ENCODE measurements around the gene PTK6.
"Not testable (repeated sequence)": the region's sequence is repeated elsewhere in the genome, so short reads cannot be mapped to it uniquely, and the experiment has no call there.

PTK6 gene

DNA sequence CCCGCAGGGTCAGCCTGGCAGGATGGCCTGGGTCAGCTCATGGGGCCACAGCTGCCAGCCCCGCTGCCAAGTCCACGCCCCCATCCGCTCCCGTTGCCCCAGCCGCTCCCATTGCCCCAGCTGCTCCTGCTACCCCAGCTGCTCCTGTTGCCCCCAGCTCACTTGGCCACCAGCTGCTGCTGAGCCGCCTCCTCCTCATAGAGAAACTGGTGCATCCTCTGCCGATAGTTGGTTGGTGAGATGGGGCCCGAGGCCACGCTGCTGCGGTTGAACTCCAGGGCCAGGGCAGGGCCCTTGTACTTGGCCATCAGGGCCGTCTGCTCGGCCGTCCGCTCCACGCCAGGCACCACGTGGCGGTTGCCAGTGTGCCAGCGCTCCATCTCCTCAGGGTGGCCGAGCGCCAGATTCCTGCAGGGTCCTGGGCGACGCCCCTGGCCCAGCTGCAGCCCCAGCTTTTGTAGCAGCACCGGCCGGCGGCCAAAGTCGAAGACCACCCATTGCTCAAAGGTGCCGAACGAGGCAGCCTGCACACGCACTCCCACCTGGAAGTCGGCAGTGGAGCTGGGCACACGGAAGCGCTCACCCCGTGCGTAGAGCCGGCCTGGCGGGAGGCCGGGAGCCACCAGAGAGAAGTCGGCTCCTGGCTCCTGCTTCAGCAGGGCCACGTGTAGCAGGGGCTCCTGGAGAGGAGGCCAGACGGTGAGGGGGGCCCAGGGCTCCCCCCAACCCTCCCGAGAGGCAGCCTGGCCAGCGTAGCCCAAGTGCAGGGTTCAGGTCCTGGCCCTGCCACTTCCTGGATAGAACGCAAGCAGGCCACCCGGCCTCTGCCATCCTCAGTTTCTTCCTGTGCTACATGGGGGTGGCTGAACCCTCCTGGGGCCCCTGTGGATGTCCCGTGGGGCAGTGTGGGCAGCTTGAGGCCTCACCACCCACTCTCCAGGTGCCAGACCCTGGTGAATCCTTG is 32.1 kb upstream of the PTK6 start:
- no peak for DNase-seq (ENCODE audit: low spot score)

DNA sequence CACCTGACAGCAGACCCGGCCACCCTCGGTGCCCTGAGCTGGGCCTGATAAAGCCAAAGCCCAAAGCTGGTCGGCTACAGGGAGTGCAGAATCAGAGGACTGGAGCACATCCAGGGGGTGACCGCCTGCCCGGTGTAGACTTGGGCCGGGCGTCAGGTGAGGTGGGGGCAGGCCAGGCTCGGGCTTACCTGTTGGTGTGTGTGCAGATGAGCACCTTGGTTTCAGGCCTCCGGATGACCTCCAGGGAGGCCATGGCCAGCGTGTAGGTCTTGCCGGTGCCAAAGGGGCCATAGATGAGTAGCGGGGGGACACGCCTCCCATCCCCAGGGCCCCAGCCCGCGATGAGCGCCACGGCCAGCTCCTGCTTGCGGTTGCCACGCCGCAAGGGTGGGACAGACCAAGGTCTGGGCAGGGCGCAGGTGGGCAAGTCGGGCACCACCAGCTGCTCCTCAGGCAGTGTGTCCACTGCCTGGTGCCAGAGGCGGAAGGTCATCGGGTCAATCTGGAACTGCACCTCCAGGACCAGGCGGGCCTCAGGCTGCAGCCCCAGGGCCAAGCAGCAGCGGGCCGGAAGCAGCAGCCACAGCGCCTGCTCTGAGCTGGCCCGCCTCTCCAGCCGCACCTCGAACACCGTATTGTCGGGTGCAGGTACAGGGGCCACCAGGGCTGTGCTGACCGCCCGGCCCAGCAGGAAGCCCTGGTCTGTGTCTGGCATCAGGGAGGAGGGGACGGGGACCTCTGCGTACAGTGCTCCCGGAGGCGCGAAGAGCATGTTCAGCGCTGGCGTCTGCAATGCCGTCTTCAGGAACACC is 31.2 kb upstream of the PTK6 start:
- no peak for DNase-seq (ENCODE audit: low spot score)

DNA sequence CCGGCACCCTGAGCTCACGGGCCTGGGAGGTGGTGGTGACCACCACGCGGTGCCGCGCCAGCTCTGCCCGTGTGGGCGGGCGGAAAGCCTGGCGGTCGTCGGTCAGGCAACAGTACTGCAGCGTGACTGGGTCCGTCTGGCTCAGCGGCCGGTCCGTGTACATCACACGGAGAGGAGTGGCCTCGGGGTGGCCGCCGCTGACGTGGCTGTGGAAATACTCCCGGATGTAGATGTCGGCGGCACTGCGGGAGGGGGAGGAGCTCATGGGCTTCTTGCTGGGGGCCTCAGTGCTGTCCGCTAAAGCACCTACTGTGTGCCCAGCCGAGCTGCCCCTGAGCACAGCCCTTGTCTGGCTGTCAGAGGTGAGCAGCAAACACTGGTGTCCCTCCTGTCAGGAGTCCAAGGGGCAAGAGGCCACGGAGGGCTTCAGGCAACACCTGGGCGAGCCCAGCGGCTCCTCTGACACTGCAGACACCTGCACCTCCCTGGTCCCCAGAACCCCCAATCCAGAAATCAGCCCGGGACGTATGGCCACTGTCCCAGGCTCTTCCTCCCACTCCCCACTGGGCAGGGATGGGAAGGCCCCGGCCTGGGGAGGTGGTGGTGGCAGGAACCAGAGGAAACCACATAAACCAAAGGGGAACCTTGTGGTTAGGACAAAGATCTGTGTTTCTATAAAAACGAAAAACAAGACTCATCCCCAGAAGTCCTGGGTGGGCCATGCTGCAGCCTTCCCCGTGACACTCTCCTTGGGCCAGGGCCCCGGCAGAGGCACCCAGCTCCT is 30.4 kb upstream of the PTK6 start:
- DNase-seq (ENCODE audit: low spot score), result no peak

DNA sequence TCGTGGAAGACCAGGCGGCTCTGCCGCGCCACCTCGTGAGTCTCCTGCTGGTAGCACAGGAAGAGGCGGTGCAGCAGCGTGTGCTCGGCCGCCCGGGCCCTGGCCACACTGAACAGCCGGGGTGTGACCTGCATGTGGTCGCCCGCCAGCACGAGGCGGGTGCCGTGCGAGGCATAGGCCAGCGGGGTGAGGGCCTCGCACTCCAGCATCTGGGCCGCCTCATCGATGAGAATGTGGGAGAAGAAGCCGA is 29.9 kb upstream of the PTK6 start:
- no peak for DNase-seq (ENCODE audit: low spot score)

DNA sequence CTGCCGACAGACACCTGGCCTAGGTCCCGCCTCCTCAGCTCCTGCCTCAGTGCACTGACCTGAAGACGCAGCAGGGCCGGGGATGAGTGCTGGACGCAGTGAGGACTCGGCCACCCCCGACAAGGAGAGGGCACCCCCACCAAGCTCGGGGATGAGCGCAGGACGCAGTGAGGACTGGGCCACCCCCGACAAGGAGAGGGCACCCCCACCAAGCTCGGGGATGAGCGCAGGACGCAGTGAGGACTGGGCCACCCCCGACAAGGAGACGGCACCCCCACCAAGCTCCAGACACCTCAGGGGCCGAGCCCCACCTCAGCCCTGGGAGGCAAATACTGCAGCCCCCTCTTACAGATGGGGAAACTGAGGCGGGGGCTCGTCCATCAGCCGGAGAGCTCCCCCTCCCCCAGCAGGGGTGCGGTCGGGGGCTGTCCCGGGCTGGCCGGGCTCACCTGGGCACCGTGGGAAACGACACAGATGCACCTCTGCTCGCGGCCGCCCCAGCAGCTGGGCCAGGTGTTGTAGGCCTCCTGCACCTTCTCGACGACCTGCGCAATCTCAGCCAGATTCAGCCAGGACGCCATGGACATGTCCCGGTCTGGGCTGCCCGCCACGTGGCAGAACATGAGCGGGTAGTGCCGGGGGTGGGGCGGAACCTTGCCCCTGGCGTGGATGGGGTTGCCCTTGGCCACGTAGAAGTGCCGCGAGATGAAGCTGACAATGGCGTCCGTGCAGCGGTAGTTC is 29.4 kb upstream of the PTK6 start:
- DNase-seq (ENCODE audit: low spot score), result no peak

DNA sequence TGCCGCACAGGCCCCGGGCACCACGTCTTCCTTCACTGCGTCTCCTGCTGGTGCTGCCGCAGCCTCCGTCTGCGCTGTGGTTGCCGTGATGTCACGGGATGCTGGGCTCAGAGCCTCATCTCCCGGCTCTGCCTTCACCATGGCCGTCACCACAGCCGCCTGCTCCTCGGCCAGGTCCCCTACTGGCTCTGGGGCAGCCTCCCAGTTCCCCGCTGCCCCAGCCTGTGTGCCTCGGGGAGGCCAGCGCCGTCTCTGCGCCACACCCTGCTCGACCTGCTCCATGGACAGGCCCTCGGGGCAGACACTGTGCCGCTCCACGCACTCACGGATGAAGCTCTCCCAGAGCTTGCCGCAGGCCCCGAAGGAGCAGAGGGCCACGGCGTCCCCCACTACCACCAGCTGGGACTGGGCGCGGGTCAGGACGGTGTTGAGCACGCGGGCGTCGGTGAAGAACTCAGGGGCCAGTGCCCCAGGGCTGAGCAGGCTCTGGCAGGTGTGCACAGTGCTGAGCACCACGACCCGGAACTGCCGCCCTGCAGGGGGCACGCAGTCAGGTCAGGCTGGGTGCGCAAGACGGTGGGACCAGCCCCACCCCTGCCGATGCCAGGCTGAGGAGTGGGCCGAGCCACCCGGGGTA is 28.6 kb upstream of the PTK6 start:
- DNase-seq (ENCODE audit: low spot score), result no peak

DNA sequence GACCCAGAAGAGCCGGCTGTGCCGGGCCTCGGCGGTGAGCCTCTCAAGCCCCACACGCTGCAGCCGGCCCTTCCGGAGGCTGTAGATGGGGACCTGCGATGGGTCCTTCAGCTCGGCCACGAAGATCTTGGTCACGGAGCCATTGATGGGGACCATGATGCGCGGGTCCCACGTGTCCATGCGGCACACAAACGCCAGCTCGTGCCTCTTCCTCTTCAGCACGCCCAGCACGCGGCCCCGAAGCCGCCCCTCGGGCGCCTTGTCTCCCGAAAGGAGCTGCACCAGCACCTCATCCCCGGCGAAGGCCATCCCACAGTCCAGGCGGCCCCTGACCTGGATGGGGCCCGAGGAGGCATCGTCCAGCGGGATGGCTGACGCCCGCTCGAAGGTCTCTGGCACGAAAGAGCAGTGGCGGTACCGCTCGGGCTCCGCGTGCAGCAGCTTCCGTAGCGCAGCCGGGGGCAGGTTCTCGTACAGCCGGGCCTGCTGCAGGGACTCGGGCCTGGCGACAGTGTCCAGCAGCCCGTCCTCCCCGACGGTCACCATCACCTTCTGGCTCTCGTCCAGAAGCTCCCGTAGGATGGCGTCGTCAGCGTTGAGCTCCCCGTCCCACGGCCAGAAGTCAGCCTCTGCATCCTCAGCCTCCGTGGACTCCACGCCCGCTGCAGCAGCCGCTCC is 28.0 kb upstream of the PTK6 start:
- no peak for DNase-seq (ENCODE audit: low spot score)

DNA sequence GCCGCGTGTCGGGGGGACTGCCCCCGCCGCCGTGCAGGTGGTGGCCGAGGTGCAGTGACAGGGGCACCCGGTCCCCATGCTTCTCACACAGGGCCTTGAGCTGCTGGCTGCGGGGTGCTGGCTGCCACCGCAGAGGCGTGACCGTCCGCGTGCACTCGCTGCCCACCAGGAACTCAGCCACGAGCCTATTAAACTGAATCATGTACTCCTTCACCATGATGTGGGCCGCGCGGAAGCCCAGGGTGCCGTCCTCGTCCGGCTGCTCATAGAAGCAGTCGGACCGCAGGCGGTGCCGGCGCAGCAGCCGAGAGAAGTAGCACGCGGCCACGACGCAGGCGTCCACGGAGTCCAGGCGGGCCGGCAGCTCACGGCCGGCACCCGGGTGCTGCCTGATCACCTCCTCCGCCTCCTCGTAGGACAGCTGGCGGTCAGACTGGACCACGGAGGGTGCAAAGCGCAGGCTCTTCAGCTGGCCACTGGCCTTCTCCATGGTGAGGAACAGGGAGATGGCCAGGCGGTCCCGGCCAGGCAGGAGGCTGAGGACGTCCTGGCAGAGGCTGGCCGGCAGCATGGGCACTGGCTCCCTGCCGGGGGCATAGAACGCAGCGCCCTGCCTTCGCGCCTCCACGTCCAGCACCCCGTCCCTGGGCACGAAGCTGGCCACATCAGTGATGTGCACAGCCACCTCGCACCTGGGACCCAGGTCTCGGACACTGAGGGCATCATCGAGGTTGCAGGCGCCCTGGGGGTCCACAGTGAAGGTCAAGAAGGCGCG is 27.0 kb upstream of the PTK6 start:
- DNase-seq (ENCODE audit: low spot score), result no peak

DNA sequence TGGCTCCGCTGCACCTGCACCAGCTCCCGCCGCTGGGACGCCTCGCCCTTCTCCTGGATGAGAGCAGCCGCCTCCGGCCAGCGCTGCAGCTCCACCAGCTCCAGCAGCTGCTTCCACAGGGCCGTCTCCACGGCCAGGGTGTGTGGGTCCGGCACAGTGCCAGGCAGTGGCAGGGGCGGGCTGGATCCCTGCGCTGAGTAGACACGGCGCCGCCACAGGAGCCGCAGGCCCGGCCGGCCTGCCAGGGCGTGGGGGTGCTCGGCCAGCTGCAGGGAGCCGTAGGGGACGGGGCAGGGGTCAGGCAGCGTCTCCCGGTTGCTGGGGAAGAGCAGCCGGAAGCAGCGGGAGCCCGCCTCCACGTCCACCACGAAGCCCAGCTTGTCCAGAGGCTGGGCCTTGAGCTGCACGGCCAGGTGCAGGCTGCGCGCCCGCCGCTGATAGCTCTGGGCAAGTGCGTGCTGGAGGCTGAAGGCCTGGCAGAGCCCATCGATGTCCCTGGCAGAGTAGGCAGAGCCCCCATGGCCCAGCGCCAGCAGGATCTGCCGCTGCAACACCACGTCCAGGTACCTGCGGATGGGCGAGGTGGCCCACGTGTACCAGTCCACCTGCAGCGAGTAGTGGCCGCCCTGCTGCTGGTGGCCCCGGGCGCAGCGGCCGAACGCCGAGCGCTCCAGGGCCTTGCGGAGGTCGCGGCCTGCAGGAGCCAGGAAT is 26.2 kb upstream of the PTK6 start:
- DNase-seq (ENCODE audit: low spot score), result no peak

DNA sequence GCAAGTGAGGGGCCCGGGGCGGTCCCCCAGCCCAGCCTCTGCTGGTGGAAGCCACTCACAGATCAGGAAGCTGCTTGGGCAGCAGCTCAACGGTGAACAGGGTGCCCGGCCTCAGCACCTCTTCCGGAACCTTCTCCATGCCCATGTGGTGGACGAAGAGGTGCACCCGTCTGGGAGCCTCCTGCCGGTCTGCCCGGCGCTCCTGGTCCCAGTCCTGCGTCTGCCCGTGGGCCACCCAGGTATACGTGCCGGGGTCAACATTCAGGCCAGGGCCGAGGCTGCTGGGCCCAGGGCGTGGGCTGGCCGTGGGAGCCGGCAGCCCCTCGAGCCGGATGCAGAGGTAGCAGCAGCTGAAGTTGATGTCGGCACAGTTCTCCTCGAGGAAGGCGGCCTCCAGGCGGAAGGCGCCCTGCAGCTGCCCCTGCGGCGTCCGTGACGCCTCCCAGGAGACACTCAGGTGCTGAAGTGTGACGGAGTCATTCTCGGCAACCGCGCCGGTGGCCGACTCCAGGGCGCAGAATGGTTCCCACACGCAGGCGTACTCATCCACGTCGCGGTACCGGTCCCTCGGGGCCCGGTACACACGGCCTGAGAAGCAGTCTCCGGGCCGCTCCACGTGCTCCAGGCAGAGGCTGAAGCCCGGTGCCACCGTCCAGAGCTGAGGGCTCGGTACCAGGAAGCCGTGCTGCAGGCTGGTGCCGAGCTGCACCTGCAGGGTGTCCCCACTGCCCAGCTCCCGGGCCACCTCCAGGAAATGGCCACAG is 25.5 kb upstream of the PTK6 start:
- no peak for DNase-seq (ENCODE audit: low spot score)

DNA sequence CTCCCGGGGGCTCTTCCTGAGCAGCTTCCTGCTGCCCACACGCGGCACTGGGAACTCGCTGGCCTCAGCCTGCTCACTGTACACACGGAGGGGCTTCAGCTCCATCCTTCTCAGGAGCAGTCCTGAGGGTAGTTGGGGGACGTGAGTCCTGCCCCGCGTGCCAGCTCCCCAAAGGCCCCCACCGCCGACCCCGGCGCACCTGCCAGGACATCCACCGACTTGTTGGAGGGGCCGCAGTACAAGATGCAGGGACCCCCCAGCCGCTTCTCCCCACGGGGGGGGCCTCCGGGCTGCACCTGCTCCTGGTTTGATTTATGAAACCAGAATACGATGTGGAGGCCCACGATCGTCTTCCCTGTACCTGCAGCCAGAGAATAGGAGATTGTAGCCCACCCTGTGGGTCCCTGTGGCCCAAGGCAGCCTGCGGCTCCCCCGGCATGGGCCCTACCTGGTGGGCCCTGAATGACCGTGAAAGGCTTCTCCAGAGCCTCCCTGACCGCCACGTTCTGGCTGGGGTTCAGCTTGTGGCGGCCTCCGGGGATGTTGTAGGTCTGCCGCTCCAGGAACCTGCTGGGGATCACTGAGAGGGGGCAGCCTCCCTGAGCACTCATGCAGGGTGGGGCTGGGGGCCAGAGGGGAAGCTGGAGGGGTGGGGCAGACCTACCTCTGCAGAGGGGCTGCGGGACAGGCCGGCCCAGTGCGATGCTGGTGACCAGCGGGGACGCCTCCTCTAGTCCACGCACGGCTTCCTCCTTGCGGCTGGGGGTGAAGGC is 24.6 kb upstream of the PTK6 start:
- no peak for DNase-seq (ENCODE audit: low spot score)

DNA sequence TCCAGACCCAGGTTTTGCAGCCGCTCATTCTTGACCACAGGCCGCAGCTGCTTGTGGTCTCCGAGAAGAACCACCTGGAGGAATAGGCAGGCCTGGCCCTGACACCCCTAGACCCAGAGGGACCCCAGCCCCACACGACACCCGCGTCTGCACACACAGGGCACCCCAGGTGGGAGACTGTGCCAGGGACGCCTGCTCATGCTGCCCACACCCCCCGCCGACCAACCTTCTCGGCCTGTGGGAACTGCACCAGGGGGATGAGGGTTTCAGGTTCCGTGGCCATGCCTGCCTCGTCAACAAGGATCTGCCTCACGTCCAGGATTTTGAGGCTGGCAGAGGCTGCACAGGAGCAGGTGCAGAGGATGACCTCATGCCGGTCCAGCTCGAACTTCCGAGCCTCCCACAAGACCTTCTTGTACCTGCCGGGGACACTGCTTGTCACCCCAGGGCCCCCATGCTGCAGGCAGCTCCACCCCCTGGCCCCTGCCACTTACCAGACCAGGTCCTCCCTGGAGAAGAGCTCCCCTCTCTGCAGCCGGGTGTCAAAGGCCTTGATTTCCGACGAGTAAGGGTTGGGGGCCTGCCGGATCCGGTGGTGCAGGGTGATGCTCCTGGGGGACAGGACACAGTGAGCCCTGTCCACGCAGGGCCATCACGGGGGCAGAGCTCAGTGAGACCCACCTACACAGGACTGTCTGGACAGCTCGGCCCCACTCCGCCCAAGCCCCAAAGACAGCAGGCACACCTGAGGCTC is 23.9 kb upstream of the PTK6 start:
- DNase-seq (ENCODE audit: low spot score), result no peak

DNA sequence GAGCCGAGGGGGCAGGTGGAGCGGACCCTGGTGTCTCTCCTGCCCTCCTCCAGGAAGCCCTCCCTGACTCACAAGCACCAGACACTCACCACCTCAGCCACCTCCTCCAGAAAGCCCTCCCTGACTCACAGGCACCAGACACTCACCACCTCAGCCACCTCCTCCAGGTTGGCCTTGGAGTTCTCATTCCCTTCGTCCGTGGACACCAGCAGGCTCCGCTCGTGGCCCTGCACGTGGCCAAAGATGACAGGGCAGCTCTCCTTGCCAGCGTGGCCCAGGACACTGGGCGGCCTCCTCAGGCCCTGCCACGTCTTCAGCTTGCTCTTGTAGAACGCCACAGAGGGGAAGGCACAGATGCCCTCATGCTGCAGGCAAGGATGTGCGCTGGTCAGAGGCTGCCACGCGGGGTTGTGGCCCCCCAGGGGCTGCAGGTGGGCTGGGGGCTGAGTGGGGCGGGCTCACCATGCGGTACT is 23.2 kb upstream of the PTK6 start:
- DNase-seq (ENCODE audit: low spot score), result no peak

DNA sequence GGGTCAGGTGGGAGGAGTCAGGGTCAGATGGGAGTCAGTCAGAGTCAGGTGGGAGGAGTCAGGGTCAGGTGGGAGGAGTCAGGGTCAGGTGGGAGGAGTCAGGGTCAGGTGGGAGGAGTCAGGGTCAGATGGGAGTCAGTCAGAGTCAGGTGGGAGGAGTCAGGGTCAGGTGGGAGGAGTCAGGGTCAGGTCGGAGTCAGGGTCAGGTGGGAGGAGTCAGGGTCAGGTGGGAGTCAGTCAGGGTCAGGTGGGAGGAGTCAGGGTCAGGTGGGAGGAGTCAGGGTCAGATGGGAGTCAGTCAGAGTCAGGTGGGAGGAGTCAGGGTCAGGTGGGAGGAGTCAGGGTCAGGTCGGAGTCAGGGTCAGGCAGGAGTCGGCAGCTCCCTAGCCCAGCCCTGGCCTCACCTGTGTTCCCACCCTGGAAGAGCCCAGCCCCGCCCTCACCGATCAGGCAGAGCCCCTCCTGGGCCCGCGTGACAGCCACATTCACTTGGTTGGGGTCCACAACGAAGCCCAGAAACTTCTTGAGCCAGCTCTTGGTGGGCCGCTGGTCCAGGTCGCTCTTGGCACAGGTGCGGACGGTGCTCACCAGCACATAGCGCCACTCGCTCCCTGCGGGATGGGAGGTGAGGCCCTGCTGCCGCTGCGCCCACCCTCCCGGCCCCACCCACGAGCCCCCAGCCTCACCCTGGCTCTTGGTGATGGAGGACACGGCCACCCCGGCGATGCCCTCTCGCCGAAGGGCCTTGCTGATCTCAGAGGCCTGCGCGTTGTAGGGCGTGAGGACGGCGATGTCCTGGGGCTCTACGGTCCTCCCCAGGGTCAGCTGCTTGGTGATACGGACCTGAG is 22.5 kb upstream of the PTK6 start:
- DNase-seq (ENCODE audit: low spot score), result not testable (repeated sequence)

DNA sequence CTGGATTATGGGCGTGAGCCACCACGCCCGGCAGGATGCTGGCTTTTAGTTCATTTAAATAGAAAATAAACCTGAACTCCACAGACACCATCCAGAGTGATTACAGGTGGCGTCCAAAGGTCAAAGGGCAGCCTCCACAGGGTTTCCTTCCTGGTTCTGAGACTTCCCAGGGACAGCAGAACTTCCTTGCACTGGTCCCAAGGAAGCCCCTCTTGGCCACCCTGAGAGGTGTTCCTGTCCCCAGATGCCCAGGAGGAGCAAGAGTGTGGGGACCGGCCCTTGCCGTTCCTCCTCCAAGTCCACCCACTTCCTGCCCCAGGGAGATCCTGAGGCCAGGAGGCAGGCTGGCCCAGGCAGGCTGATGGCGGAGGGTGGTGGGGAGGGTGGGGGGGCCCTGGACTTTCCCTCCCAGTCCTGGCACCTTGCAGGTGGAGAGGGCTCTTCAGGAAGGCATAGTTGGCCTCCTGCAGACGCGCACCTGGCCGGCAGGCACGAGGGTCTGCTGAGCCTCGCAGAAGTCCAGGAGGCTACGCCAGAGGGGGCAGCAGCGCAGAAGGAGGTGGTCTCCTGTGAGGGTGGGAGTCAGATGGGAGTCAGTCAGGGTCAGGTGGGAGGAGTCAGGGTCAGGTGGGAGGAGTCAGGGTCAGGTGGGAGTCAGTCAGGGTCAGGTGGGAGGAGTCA is 21.8 kb upstream of the PTK6 start:
- no peak for DNase-seq (ENCODE audit: low spot score)
